Nephron (organoid): ENCODE results near the gene CGN.

Experiments used
- H3K27ac Mint-ChIP-seq, 3 experiments: 2 replicates each; pipeline ENCODE4 v1.8.0; 2020; ENCODE audit warnings: mixed read lengths in 3 of 3, mild to moderate bottlenecking in 2 of 3, moderate library complexity in 1 of 3
- H3K27me3 Mint-ChIP-seq: 2 replicates; pipeline ENCODE4 v1.8.0; 2021; ENCODE audit warnings: low read depth, mild to moderate bottlenecking, moderate library complexity, mixed read lengths
- H3K36me3 Mint-ChIP-seq: 2 replicates; pipeline ENCODE4 v1.8.0; 2020; ENCODE audit warnings: low read depth, mixed read lengths
- H3K4me1 Mint-ChIP-seq: 2 replicates; pipeline ENCODE4 v1.8.0; 2020; ENCODE audit warnings: mixed read lengths
- H3K4me3 Mint-ChIP-seq, 3 experiments: 2 replicates each; pipeline ENCODE4 v1.8.0; 2020; ENCODE audit warnings: mild to moderate bottlenecking in 3 of 3, mixed read lengths in 3 of 3, moderate library complexity in 2 of 3
- H3K9me3 Mint-ChIP-seq: 2 replicates; pipeline ENCODE4 v1.8.0; 2020; ENCODE audit warnings: mixed read lengths
- TF ChIP-seq, protein P1 (sequence below), 3 experiments: fragments of 200-600 bp; sonication (generic); IDR thresholded peaks; one replicate each; pipeline ENCODE4 v1.5.0; 2021; ENCODE audit warnings: antibody characterized with exemption in 3 of 3; ENCODE audit not compliant: unreplicated experiment in 3 of 3

Gene CGN

DNA sequence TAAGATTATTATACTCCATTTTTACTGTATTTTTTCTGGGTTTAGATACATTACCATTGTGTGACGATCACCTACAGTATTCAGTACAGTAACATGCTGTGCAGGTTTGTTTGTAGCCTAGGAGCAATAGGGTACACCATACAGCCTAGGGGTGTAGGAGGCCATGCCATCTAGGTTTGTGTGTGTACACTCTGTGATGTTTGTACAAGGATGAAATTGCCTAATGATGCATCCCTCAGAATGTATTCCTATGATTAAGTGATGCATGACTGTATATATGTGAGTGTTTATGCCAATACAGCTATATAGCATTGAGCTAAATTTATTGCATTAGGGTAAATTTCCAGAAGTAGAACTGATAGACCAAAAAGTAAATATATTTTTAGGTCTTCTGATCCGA, 52.2 kb downstream of the CGN start:
- no peaks in the 10 kb centered on the region for H3K9me3 Mint-ChIP-seq
- TF ChIP-seq, protein P1, sequence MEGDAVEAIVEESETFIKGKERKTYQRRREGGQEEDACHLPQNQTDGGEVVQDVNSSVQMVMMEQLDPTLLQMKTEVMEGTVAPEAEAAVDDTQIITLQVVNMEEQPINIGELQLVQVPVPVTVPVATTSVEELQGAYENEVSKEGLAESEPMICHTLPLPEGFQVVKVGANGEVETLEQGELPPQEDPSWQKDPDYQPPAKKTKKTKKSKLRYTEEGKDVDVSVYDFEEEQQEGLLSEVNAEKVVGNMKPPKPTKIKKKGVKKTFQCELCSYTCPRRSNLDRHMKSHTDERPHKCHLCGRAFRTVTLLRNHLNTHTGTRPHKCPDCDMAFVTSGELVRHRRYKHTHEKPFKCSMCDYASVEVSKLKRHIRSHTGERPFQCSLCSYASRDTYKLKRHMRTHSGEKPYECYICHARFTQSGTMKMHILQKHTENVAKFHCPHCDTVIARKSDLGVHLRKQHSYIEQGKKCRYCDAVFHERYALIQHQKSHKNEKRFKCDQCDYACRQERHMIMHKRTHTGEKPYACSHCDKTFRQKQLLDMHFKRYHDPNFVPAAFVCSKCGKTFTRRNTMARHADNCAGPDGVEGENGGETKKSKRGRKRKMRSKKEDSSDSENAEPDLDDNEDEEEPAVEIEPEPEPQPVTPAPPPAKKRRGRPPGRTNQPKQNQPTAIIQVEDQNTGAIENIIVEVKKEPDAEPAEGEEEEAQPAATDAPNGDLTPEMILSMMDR (IDR thresholded peaks at IDR 0.05; ENCODE audit: unreplicated experiment in 3 of 3): no peak
- H3K27me3 Mint-ChIP-seq: peaks cover 3% of the 10 kb centered on the region
- no peak overlapping the region for H3K4me3 Mint-ChIP-seq
- no peaks in the 10 kb centered on the region for H3K4me1 Mint-ChIP-seq
- no peak overlapping the region for H3K27ac Mint-ChIP-seq
- H3K36me3 Mint-ChIP-seq: no peaks in the 10 kb centered on the region

DNA sequence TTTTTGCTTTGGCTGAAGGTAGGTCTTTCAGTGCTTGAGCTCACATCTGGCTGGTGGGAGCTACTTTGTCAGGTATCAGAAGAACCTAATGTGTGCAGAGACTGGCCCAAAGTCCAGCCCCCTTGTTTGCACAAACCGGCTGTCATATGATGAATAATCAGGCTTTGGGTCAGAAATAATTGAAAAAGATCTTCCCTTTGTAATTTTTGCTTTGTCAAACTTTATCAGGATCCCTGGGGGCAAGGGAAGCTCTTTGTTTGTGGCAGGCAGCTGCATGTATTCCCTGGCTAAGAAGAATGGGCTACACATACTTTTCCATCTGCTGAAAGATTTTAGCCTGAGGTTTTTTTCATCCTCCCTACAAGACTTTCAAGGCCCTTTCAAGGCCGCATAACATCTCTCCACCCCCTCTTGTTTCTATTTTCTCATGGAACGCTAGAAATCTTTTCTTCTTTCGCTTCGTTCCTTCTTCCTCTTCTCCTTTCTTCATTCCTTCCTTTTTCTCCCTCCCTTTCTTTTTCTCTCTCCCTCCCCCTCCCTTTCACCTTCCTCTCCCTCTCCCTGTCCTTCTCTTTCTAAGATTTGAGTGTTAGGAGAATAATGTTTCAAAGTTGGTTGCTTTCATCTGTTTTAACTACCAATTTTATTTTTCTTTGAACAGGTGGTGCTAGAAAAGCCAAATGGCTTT, 54.5 kb downstream of the CGN start:
- H3K27me3 Mint-ChIP-seq: peaks cover 3% of the 10 kb centered on the region
- TF ChIP-seq, protein P1 (IDR thresholded peaks at IDR 0.05; ENCODE audit: unreplicated experiment in 3 of 3): no peak
- H3K9me3 Mint-ChIP-seq: no peaks in the 10 kb centered on the region
- no peaks in the 10 kb centered on the region for H3K4me1 Mint-ChIP-seq
- H3K4me3 Mint-ChIP-seq: no peak overlapping the region
- H3K27ac Mint-ChIP-seq: no peak overlapping the region
- peaks cover 3% of the 10 kb centered on the region for H3K36me3 Mint-ChIP-seq

DNA sequence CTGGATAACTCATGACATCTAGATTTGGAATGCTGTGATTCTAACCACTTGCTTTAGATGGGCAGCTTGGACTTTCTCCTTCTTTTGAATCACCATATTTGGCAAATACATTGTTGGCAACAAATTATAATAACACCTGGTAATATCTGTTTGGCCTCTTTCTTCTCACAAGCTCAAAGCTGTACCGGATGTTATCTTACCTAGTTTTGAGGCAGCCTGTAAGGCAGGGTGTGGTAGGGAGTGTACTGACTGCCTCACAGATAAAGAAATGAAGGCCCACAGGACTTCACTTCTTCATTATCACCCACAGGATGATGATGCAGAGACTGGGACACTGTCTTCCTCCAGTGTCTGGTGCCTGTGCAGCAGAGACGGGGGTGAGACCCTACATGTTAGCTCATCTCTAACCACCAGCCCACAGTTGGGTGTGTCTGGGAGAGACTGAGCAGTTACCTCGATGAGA, 57.5 kb downstream of the CGN start:
- TF ChIP-seq, protein P1 (IDR thresholded peaks at IDR 0.05; ENCODE audit: unreplicated experiment in 3 of 3): no peak
- Mint-ChIP-seq H3K4me1 (no peaks in the 10 kb centered on the region), H3K27me3 (no peaks in the 10 kb centered on the region), H3K9me3 (no peaks in the 10 kb centered on the region), H3K27ac (no peak overlapping the region), H3K36me3 (peaks cover 8% of the 10 kb centered on the region), H3K4me3 (no peak overlapping the region)

DNA sequence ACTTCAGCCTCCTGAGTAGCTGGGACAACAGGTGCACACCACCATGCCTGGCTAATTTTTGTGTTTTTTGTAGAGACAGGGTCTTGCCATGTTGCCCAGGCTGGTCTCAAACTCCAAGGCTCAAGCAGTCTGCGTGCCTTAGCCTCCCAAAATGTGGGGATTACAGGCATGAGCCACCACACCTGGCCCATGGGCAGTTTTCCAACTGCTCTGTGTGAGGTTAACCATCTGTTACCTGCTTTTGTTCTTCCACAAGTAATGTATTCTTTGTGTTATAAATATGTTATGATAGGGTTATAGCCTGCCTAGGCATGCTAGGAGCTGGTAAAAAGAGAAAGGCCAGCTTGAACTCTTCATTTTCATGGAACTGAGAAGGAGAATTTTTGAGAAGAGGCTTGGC, 59.6 kb downstream of the CGN start:
- TF ChIP-seq, protein P1 (IDR thresholded peaks at IDR 0.05; ENCODE audit: unreplicated experiment in 3 of 3): no peak
- no peaks in the 10 kb centered on the region for H3K27me3 Mint-ChIP-seq
- H3K4me1 Mint-ChIP-seq: no peaks in the 10 kb centered on the region
- no peak overlapping the region for H3K27ac Mint-ChIP-seq
- H3K9me3 Mint-ChIP-seq: no peaks in the 10 kb centered on the region
- no peak overlapping the region for H3K4me3 Mint-ChIP-seq
- peaks cover 14% of the 10 kb centered on the region for H3K36me3 Mint-ChIP-seq

DNA sequence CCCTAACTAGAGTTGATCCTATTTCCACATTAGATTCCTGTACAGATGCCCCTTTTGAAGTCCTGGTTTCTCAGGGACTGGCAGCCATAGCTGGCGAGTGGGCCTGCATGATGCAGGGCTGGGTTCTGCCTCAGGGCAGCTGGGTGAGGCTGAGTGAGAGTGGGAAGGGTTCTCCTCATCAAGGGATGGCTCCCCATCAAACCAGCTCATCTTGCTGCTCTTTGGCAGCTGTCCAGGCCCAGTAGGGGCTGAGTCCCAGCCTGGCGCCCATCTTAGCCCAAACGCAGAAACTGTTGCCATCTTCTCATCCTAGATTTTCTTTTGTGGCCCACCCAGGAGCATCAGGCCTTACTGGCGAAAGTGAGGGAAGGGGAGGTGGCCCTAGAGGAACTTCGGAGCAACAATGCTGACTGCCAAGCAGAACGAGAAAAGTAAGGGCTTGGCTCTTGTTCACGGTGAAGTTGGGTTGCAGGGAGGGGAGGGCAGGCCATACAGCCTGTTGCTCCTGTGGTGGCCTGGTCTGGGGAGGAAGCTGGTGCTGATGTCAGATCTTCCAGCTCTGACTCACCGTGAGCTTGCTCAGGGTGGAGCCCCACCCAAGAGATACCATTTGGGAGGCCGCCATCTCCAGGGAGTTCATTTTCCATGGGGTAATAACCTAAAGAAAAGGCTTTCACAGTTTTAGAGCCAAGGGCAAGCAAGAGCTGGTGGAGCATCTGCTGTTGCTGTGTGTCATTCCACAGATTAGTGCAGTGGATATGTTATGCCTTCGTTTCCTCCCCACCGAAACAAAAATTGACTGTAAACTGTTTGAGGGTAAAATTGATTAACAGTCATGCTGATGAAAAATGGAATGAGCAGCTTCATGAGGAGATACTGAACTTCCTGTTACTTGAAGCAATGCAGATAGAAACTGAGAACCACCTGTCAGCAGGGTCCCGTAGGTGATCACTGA, 63.7 kb downstream of the CGN start:
- Mint-ChIP-seq H3K36me3 (peaks cover 18% of the 10 kb centered on the region), H3K27ac (no peak overlapping the region), H3K4me3 (no peak overlapping the region), H3K4me1 (no peaks in the 10 kb centered on the region), H3K9me3 (no peaks in the 10 kb centered on the region), H3K27me3 (no peaks in the 10 kb centered on the region)
- TF ChIP-seq, protein P1 (IDR thresholded peaks at IDR 0.05; ENCODE audit: unreplicated experiment in 3 of 3): no peak
